ENCODE measurements around the gene FUT8.

- no peak for TF ChIP-seq CREB1 (IDR thresholded peaks at IDR 0.05; ENCODE audit: low read depth)
- TF ChIP-seq USF1 (IDR thresholded peaks at IDR 0.05): no peak
- no peak for TF ChIP-seq NFIC (IDR thresholded peaks at IDR 0.05)
- TF ChIP-seq RAD21 (IDR thresholded peaks at IDR 0.05; ENCODE audit: low read depth): no peak
- TF ChIP-seq REST (IDR thresholded peaks at IDR 0.05; ENCODE audit: low read depth): no peak
- no peak for TF ChIP-seq TAF1 (IDR thresholded peaks at IDR 0.05; ENCODE audit: low read depth)
Observed at GRCh38 chr14:65581378-65581777, 168.8 kb downstream of the FUT8 start.

All from Ishikawa (cell line).